GM19328 (cell line): Measurements from ENCODE around the gene SND1.
"Not testable (repeated sequence)": the region's sequence is repeated elsewhere in the genome, so short reads cannot be mapped to it uniquely, and the experiment has no call there.

Experiments used
- ATAC-seq: cut with Tn5 transposase; IDR thresholded peaks from one replicate; pipeline ENCODE4 v1.9.1; 2021; ENCODE audit warnings: mild to moderate bottlenecking, moderate library complexity; ENCODE audit not compliant: unreplicated experiment

The SND1 gene

GRCh38 chr7:128104108-128104742, 452.2 kb downstream of the SND1 start:
- ATAC-seq, result no peak

- no peak for ATAC-seq
These were observed 453.4 kb downstream of the SND1 start for GRCh38 chr7:128105228-128106022.

- no peak for ATAC-seq
These were observed 454.8 kb downstream of the SND1 start for GRCh38 chr7:128106821-128107220.

GRCh38 chr7:128107516-128107915, 455.5 kb downstream of the SND1 start:
- not testable (repeated sequence) for ATAC-seq

GRCh38 chr7:128108129-128108528, 456.1 kb downstream of the SND1 start:
- no peak for ATAC-seq

GRCh38 chr7:128108641-128109423, 456.8 kb downstream of the SND1 start:
- ATAC-seq, result peak; percentile 87

- ATAC-seq, result not testable (repeated sequence)
These were observed 457.5 kb downstream of the SND1 start for GRCh38 chr7:128109424-128109969.

GRCh38 chr7:128110641-128111364, 458.8 kb downstream of the SND1 start:
- ATAC-seq, result no peak

- no peak for ATAC-seq
These were observed 460.2 kb downstream of the SND1 start for GRCh38 chr7:128112018-128112780.

- no peak for ATAC-seq
These were observed 460.8 kb downstream of the SND1 start for GRCh38 chr7:128112781-128113221.

- ATAC-seq, result no peak
These were observed 461.8 kb downstream of the SND1 start for GRCh38 chr7:128113839-128114238.

- ATAC-seq, result no peak
These were observed 462.8 kb downstream of the SND1 start for GRCh38 chr7:128114806-128115205.

GRCh38 chr7:128115336-128115820, 463.4 kb downstream of the SND1 start:
- no peak for ATAC-seq

GRCh38 chr7:128115821-128116723, 464.1 kb downstream of the SND1 start:
- no peak for ATAC-seq

GRCh38 chr7:128116740-128117139, 464.7 kb downstream of the SND1 start:
- no peak for ATAC-seq

GRCh38 chr7:128117691-128118090, 465.7 kb downstream of the SND1 start:
- no peak for ATAC-seq

- no peak for ATAC-seq
These were observed 467.0 kb downstream of the SND1 start for GRCh38 chr7:128119036-128119435.

- no peak for ATAC-seq
These were observed 468.1 kb downstream of the SND1 start for GRCh38 chr7:128120116-128120515.
